H9 (cell line): ENCODE data around the gene C7orf57. TPM values are rescaled to one million over a fixed set of nuclear protein-coding genes. Genes with fewer than 3 reads are reported as not detected.

Source experiments
- DNase-seq: peaks from one replicate; pipeline ENCODE4 v3.0.0-alpha.2; 2017
- H2AFZ ChIP-seq: one replicate; pipeline ENCODE4 v1.6.1; 2013; ENCODE audit warnings: mild to moderate bottlenecking, low read length, control low read depth, moderate library complexity
- H2AK5ac ChIP-seq: 2 replicates; pipeline ENCODE4 v1.6.1; 2013; ENCODE audit warnings: low read length, control low read depth, mixed read lengths; ENCODE audit not compliant: insufficient read length
- H2BK120ac ChIP-seq: one replicate; pipeline ENCODE4 v1.6.1; 2013; ENCODE audit warnings: low read depth, mild to moderate bottlenecking, low read length, control low read depth, inconsistent platforms; ENCODE audit not compliant: poor library complexity, severe bottlenecking
- H2BK12ac ChIP-seq: 2 replicates; pipeline ENCODE4 v1.6.1; 2013; ENCODE audit warnings: low read length, control low read depth, mixed read lengths, low read depth; ENCODE audit not compliant: insufficient read length
- H2BK15ac ChIP-seq: 2 replicates; pipeline ENCODE4 v1.6.1; 2013; ENCODE audit warnings: low read depth, low read length, control low read depth
- H2BK20ac ChIP-seq: one replicate; pipeline ENCODE4 v1.6.1; 2013; ENCODE audit warnings: low read depth, mild to moderate bottlenecking, low read length, control low read depth, inconsistent platforms; ENCODE audit not compliant: poor library complexity, severe bottlenecking
- H2BK5ac ChIP-seq: 2 replicates; pipeline ENCODE4 v1.6.1; 2013; ENCODE audit warnings: low read length, control low read depth, mixed read lengths; ENCODE audit not compliant: insufficient read length
- H3K14ac ChIP-seq: 2 replicates; pipeline ENCODE4 v1.6.1; 2013; ENCODE audit warnings: low read length, control low read depth; ENCODE audit not compliant: insufficient read depth
- H3K18ac ChIP-seq: 2 replicates; pipeline ENCODE4 v1.6.1; 2013; ENCODE audit warnings: low read depth, mild to moderate bottlenecking, mixed read lengths, low read length, control low read depth; ENCODE audit not compliant: insufficient read length
- H3K23ac ChIP-seq: 2 replicates; pipeline ENCODE4 v1.6.1; 2013; ENCODE audit warnings: low read length, control low read depth, mixed read lengths, low read depth; ENCODE audit not compliant: insufficient read length
- H3K23me2 ChIP-seq: 2 replicates; pipeline ENCODE4 v1.6.1; 2013; ENCODE audit warnings: low read depth, mild to moderate bottlenecking, mixed read lengths, low read length, control low read depth; ENCODE audit not compliant: insufficient read length, poor library complexity, severe bottlenecking
- H3K27ac ChIP-seq: 2 replicates; pipeline ENCODE4 v1.5.1; 2013; ENCODE audit warnings: low read length, control low read depth, mixed read lengths, low read depth; ENCODE audit not compliant: insufficient read length
- H3K27me3 ChIP-seq: 2 replicates; pipeline ENCODE4 v1.6.1; 2013; ENCODE audit warnings: low read length, control low read depth, inconsistent platforms; ENCODE audit not compliant: insufficient read depth
- H3K4ac ChIP-seq: 2 replicates; pipeline ENCODE4 v1.6.1; 2013; ENCODE audit warnings: low read depth, mild to moderate bottlenecking, control low read depth, inconsistent platforms, low read length, moderate library complexity
- H3K4me1 ChIP-seq: 2 replicates; pipeline ENCODE4 v1.6.1; 2013; ENCODE audit warnings: low read length, control low read depth, inconsistent platforms; ENCODE audit not compliant: insufficient read depth
- H3K4me2 ChIP-seq: 2 replicates; pipeline ENCODE4 v1.6.1; 2013; ENCODE audit warnings: low read length, control low read depth, mixed read lengths; ENCODE audit not compliant: insufficient read length, insufficient read depth
- H3K56ac ChIP-seq: 2 replicates; pipeline ENCODE4 v1.6.1; 2013; ENCODE audit warnings: low read depth, mild to moderate bottlenecking, mixed read lengths, low read length, control low read depth; ENCODE audit not compliant: insufficient read length
- H3K79me1 ChIP-seq: 2 replicates; pipeline ENCODE4 v1.6.1; 2013; ENCODE audit warnings: low read depth, mild to moderate bottlenecking, moderate library complexity, low read length, control low read depth, inconsistent platforms; ENCODE audit not compliant: insufficient read depth, poor library complexity, severe bottlenecking
- H3K79me2 ChIP-seq: 2 replicates; pipeline ENCODE4 v1.6.1; 2013; ENCODE audit warnings: low read length, control low read depth, inconsistent platforms; ENCODE audit not compliant: insufficient read depth
- H3K9ac ChIP-seq: 2 replicates; pipeline ENCODE4 v1.6.1; 2013; ENCODE audit warnings: low read length, control low read depth, mixed read lengths; ENCODE audit not compliant: insufficient read length; ENCODE audit errors: extremely low read depth
- H3K9me3 ChIP-seq: one replicate; pipeline ENCODE4 v1.6.1; 2013; ENCODE audit warnings: low read depth, low read length, inconsistent platforms; ENCODE audit not compliant: control insufficient read depth
- H3T11ph ChIP-seq: one replicate; pipeline ENCODE4 v1.6.1; 2013; ENCODE audit warnings: mild to moderate bottlenecking, low read length, control low read depth, inconsistent platforms
- H4K20me1 ChIP-seq: one replicate; pipeline ENCODE4 v1.6.1; 2013; ENCODE audit not compliant: control insufficient read depth, insufficient read length, insufficient read depth
- H4K5ac ChIP-seq: 2 replicates; pipeline ENCODE4 v1.6.1; 2013; ENCODE audit warnings: low read depth, mild to moderate bottlenecking, mixed read lengths, low read length, control low read depth; ENCODE audit not compliant: insufficient read length
- H4K8ac ChIP-seq: replicated peaks from 2 replicates; pipeline ENCODE4 v1.6.1; 2013; ENCODE audit warnings: low read length, control low read depth, mixed read lengths, low read depth; ENCODE audit not compliant: insufficient read length
- H4K91ac ChIP-seq: 2 replicates; pipeline ENCODE4 v1.6.1; 2013; ENCODE audit warnings: low read depth, mild to moderate bottlenecking, moderate library complexity, mixed read lengths, low read length, control low read depth; ENCODE audit not compliant: insufficient read length
- H3K27ac Mint-ChIP-seq, 3 experiments: 2 replicates in 2 of 3; 3 replicates in 1 of 3; pipeline ENCODE4 v1.8.0; 2020 to 2021; ENCODE audit warnings: mixed read lengths in 3 of 3, mild to moderate bottlenecking in 1 of 3, moderate library complexity in 1 of 3
- H3K27me3 Mint-ChIP-seq: 2 replicates; pipeline ENCODE4 v1.8.0; 2021; ENCODE audit warnings: low read depth, mild to moderate bottlenecking, moderate library complexity, mixed read lengths
- H3K36me3 Mint-ChIP-seq, 3 experiments: 2 replicates in 2 of 3; 3 replicates in 1 of 3; pipeline ENCODE4 v1.8.0; 2020 to 2021; ENCODE audit warnings: low read depth in 3 of 3, mixed read lengths in 3 of 3; ENCODE audit not compliant: insufficient read depth in 1 of 3
- H3K4me1 Mint-ChIP-seq, 2 experiments: 2 replicates each; pipeline ENCODE4 v1.8.0; 2020; ENCODE audit warnings: mixed read lengths in 2 of 2
- H3K4me3 Mint-ChIP-seq, 2 experiments: 2 replicates in 1 of 2; 3 replicates in 1 of 2; pipeline ENCODE4 v1.8.0; 2020 to 2021; ENCODE audit warnings: mild to moderate bottlenecking in 2 of 2, mixed read lengths in 2 of 2, moderate library complexity in 1 of 2
- H3K9me3 Mint-ChIP-seq, 2 experiments: 2 replicates in 1 of 2; 3 replicates in 1 of 2; pipeline ENCODE4 v1.8.0; 2020; ENCODE audit warnings: mild to moderate bottlenecking in 2 of 2, mixed read lengths in 2 of 2, moderate library complexity in 1 of 2
- CTCF ChIP-seq: fragments of 200-600 bp; sonication (generic); conservative IDR thresholded peaks from 3 replicates; pipeline ENCODE4 v1.8.0; 2021; ENCODE audit warnings: antibody characterized with exemption, mild to moderate bottlenecking
- WGBS: extraction: QIAGEN DNeasy Blood & Tissue Kit; methylation state at CpG from one replicate; pipeline ENCODE4 v1.1.7; 2013; ENCODE audit warnings: missing lambda C conversion rate, low lambda C conversion rate, mixed read lengths; ENCODE audit not compliant: insufficient read length; ENCODE audit errors: extremely low coverage; 5-methylcytosine and 5-hydroxymethylcytosine counted together
- total RNA-seq: library from RNA; stranded (reverse); gene quantifications from 2 replicates; pipeline ENCODE4 v1.2.1, GENCODE V29; 2021

Gene C7orf57
- total RNA-seq, 1 experiment from 2014 or later = not detected

- H3K4me2 ChIP-seq = no peak overlapping the region
- Mint-ChIP-seq H3K27ac (no peak overlapping the region), H3K4me1 (no peaks in the 10 kb centered on the region), H3K9me3 (peaks cover 7 to 17% of the 10 kb centered on the region in 2 experiments; a peak in 4 of 5 replicates), H3K36me3 (peaks cover 0 to 7% (median 4%) of the 10 kb centered on the region in 3 experiments; a peak in 3 of 7 replicates), H3K27me3 (peaks cover 1% of the 10 kb centered on the region; the same call in 1 of the 2 replicates), H3K4me3 (no peak overlapping the region)
- H2BK5ac ChIP-seq = no peak overlapping the region
- no peak overlapping the region for H3K9ac ChIP-seq
- no peak overlapping the region for H4K8ac ChIP-seq
- no peak overlapping the region for H4K91ac ChIP-seq
- H2AK5ac ChIP-seq = no peak overlapping the region
- H4K20me1 ChIP-seq = no peaks in the 10 kb centered on the region
- no peak overlapping the region for H2AFZ ChIP-seq
- H3K56ac ChIP-seq = no peak overlapping the region
- no peak overlapping the region for H2BK20ac ChIP-seq
- H3T11ph ChIP-seq = no peak overlapping the region
- no peaks in the 10 kb centered on the region for H3K9me3 ChIP-seq
- H3K27me3 ChIP-seq = no peaks in the 10 kb centered on the region; the same call in 1 of the 2 replicates
- H2BK15ac ChIP-seq = no peak overlapping the region
- no peak overlapping the region for H3K4ac ChIP-seq
- H3K23me2 ChIP-seq = no peaks in the 10 kb centered on the region
- H3K18ac ChIP-seq = no peak overlapping the region
- TF ChIP-seq CTCF = no peak
- no peaks in the 10 kb centered on the region for H3K79me1 ChIP-seq
- H2BK120ac ChIP-seq = no peak overlapping the region
- no peaks in the 10 kb centered on the region for H3K4me1 ChIP-seq
- H3K79me2 ChIP-seq = no peaks in the 10 kb centered on the region
- no peak overlapping the region for H3K27ac ChIP-seq
- DNase-seq = no peak
- no peak overlapping the region for H3K23ac ChIP-seq
- no CpG with 5 or more reads among the region's 2 CpGs for whole genome bisulfite sequencing
- H3K14ac ChIP-seq = no peak overlapping the region
- H4K5ac ChIP-seq = no peak overlapping the region
- H2BK12ac ChIP-seq = no peak overlapping the region
These were observed 23.6 kb downstream of the C7orf57 start for GRCh38 chr7:48058990-48059389.
